CMK (cell line): ENCODE results near the gene KLHL8.
"Not testable (repeated sequence)": the region's sequence is repeated elsewhere in the genome, so short reads cannot be mapped to it uniquely, and the experiment has no call there.

ENCODE experiments used
- DNase-seq: peaks from one replicate; pipeline ENCODE4 v3.0.0-alpha.2; 2010; ENCODE audit warnings: low read depth

Gene KLHL8

GRCh38 chr4:87228262-87228860 is 7.9 kb upstream of the KLHL8 start:
- no peak for DNase-seq

GRCh38 chr4:87227751-87228151 is 7.3 kb upstream of the KLHL8 start:
- no peak for DNase-seq

- no peak for DNase-seq
Measured at GRCh38 chr4:87225936-87226335, 5.5 kb upstream of the KLHL8 start.

- DNase-seq, result no peak
Measured at GRCh38 chr4:87224141-87224923, 3.9 kb upstream of the KLHL8 start.

- DNase-seq, result no peak
Measured at GRCh38 chr4:87219632-87220093, 755 bp downstream of the KLHL8 start.

GRCh38 chr4:87217235-87217763 is 3.1 kb downstream of the KLHL8 start:
- not testable (repeated sequence) for DNase-seq

- DNase-seq, result no peak
Measured at GRCh38 chr4:87216469-87216868, 3.9 kb downstream of the KLHL8 start.

- no peak for DNase-seq
Measured at GRCh38 chr4:87213421-87214075, 6.9 kb downstream of the KLHL8 start.

GRCh38 chr4:87211249-87211952 is 9.0 kb downstream of the KLHL8 start:
- no peak for DNase-seq

GRCh38 chr4:87209696-87210095 is 10.7 kb downstream of the KLHL8 start:
- DNase-seq, result no peak

- DNase-seq, result no peak
Measured at GRCh38 chr4:87209182-87209581, 11.2 kb downstream of the KLHL8 start.

GRCh38 chr4:87204559-87204958 is 15.9 kb downstream of the KLHL8 start:
- no peak for DNase-seq

GRCh38 chr4:87196927-87197326 is 23.5 kb downstream of the KLHL8 start:
- no peak for DNase-seq

GRCh38 chr4:87196146-87196545 is 24.3 kb downstream of the KLHL8 start:
- no peak for DNase-seq

- no peak for DNase-seq
Measured at GRCh38 chr4:87193958-87194675, 26.3 kb downstream of the KLHL8 start.

- no peak for DNase-seq
Measured at GRCh38 chr4:87192145-87192919, 28.1 kb downstream of the KLHL8 start.

GRCh38 chr4:87188932-87189331 is 31.5 kb downstream of the KLHL8 start:
- DNase-seq, result no peak

- no peak for DNase-seq
Measured at GRCh38 chr4:87188048-87188447, 32.4 kb downstream of the KLHL8 start.

- DNase-seq, result no peak
Measured at GRCh38 chr4:87185146-87185870, 35.1 kb downstream of the KLHL8 start.

- DNase-seq, result no peak
Measured at GRCh38 chr4:87180767-87181166, 39.7 kb downstream of the KLHL8 start.
